ENCODE results near the gene DMRT3.

The DMRT3 gene, protein sequence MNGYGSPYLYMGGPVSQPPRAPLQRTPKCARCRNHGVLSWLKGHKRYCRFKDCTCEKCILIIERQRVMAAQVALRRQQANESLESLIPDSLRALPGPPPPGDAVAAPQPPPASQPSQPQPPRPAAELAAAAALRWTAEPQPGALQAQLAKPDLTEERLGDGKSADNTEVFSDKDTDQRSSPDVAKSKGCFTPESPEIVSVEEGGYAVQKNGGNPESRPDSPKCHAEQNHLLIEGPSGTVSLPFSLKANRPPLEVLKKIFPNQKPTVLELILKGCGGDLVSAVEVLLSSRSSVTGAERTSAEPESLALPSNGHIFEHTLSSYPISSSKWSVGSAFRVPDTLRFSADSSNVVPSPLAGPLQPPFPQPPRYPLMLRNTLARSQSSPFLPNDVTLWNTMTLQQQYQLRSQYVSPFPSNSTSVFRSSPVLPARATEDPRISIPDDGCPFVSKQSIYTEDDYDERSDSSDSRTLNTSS

DNA sequence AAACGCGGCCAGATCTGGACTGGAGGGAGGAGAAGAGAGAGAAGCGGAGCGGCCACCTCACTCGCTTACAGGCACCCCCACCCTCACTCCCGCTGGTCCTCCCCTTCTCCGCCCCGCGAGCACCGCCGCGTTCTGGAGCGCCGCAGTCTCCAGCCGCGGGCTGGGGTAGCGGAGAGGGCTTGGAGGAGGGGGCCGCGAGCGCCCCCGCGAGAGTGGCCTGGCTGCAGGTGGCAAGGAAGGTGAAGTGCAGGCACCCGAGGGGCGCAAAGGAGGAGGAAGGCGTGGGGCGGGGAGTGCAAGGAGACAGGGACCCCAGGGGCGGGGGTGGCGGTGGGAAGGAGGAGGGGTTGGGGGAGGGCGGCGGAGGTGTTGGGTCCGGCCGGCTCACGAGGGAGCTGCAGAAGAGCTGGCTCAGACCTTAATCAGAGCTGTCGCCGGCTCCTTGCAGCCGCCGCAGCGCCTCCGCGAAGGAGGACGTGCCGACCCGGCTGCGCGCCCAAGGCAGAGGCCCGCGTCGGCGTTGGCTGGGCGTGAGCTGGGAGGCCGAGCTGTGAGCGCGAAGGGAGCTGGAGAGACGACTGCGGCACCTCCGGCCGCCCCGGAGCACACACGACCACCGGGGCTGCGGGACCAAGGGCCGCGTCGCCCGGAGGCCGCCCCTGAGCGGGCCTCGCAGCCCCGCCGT is at the start of gene DMRT3:
DMRT3 (plus strand) TSS at position 398 of the 685 bp plus-strand sequence. CDS start 347 bp downstream, outside the sequence.
- no peak for DNase-seq (ENCODE audit: low spot score)

DNA sequence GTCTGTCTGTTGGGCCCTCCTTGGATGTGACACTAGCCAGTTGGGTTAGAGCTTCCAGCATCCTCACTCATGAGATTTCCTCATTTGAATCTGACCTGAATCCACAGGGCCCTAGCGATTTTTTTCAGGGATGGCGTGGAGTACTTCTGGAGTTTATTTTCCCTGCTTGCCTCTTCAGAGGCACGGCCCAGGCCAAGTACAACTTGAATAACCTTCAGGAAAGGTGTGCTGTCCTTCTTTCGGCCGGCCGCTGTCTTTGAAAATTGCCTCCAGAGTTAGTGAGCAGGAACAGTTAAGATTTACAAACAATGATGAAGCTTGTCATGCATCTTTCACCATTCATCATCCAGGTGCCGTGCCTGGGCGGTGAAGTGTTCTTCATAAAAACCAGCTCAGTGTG is 49.5 kb upstream of the DMRT3 start:
- DNase-seq (ENCODE audit: low spot score): no peak

DNA sequence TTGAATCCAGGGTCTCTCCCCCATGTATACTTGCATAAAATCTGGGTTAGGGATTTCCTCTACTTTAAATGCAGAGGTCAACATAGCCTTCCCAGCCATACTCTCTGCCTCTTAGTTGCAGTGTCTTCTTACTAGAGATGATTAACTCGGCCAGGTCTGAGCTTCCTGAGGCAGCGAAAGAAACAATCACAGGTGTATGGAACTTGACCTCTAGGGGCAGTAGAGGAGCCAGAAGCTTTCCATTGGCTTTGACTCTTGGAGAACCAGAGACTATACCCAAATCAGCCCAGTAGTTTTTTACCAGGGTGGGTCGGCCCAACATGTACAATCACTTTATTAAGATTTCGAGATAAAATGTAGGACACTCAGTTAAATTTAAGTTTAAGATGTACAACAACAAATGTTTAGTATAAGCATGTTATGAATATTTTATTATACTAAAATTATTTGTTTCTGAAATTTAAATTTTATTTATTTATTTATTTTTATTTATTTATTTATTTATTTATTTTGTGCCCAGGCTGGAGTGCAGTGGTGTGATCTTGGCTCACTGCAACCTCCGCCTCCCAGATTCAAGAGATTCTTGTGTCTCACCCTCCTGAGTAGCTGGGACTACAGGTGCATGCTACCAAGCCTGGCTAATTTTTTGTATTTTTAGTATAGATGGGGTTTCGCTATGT is 48.0 kb upstream of the DMRT3 start:
- no peak for DNase-seq (ENCODE audit: low spot score)

DNA sequence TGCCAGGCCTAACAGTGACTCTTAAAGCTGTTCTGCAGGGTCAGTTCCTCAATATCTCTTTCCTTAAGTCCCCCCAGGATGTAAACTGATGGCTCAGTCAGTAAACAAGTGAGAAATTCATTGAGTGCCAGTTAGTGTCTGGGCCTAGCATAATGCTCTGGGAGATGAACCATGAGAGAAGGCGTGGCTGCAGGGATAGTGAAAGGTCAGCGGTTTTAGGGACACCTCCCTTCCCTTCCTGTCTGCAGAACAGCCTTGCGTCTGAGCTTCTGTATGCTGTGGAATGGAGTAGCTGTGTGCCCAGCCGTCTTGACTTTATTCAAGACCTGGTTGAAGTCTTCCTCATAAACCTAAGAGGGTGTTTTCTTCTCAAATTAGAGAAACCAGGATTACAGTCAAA is 46.7 kb upstream of the DMRT3 start:
- DNase-seq (ENCODE audit: low spot score): no peak

DNA sequence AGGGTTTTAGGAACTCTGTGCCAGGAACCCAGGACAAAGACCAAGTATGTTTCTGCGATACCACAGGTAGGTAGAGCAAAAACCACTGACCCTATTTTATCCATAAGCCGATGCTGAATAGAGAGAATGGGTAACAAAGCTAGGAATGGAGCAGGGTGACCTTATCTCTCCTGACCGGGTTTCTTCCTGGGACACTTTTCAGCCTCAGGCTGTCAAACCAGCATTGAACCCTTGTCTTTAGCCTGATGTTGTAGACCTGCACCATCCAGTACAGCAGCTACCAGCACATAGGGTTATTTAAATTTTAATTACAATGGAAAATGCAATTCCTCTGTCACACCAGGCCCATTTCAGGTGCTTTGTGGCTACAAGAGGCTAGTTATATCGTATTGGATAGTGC is 43.1 kb upstream of the DMRT3 start:
- no peak for DNase-seq (ENCODE audit: low spot score)

DNA sequence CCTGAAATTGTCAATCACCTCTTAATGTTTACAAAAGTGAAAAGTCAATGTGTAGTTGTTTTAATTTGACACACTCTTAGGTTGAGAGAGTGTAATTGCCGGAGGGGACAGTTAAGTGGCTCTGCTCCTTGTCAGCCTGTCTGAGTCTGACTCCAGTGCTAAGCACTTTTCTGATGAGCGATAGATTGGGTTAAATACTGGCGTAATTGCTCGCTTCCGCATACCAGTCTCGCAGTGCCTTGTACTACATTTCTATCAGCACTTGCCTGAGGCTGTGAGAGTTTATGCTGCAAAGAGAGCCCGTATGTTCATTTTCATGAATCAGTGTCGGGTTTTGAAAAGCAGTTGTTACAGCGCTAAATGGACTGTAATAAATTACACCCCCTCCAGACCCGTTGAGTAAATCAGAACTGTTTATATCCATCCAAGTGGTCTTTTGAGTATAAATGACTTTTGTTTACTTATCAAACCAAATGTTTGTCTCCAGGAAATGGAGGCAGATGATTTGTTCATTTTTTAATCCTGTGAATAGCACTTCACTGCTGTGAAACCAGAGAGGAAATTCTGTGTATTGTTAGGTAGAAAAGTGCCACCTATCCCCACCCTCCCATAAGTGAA is 41.0 kb upstream of the DMRT3 start:
- no peak for DNase-seq (ENCODE audit: low spot score)

DNA sequence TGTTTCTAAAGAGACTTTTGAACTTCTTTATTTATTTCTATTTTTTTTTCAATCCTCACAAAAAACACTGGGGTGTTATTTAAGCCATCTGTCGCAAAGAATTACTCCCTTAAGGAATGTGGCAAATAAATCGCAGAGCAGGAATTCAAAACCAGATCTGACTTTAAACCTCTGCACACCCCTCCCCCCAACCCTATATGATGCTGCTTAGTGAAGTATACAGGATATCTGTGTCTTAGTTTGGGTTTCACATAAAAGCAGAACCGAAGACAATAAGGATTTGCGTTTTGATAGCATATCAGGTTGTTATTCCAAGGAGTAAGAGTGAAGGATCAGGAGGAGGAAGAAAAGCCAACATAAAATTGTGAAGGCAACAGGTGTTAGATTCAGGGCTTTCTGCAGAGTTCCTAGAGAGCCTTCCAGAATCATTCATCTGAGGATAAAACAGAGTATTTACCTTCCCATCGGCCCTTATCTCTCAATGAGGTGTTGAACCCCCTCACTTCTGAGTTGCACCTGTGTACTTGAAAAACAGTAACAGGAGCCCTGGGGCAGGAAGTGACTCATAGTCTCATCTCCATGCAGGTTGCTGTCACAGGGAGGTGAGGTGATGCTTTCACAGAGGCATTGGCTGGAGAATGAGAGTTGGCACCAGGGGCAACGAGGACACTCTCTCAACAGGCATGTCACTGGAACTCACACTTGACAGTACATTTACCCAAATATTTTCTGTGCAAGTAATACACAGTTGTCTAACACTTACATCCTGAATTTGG is 33.5 kb upstream of the DMRT3 start:
- no peak for DNase-seq (ENCODE audit: low spot score)

DNA sequence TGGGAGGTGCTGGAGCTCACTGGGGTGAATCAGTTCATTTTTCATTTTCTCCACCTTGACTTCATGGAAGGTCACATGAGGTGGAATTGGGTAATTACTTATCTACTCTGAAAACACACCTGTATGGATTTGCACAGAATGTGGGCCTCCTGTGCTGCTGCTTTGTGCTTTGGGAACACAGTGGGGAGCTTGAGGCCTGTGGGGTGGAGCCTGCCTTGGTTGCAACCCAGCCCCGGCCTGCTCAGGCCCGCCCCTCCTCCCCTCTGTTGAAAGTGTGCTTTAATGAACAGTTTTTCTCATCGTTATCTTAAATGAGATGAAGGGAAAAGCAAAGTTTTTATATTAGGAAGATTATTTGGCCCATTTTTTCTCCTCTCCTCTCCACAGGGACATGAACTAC is 28.5 kb upstream of the DMRT3 start:
- no peak for DNase-seq (ENCODE audit: low spot score)

DNA sequence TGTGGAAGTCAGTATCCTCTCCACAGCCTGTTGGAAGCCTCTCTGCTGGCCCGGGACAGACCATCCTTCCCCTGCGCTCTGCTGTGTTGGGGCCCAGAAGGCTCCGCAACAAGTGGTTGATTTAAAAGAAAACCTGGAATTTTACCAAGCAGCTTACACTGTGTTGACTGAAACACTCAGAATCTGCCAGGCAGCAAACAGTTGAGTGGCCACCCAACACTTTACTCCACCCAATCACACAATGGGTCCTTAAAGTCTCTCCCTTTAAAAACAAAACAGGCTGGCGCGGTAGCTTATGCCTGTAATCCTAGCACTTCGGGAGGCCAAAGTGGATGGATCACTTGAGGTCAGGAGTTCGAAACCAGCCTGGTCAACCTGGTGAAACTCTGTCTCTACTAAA is 28.0 kb upstream of the DMRT3 start:
- no peak for DNase-seq (ENCODE audit: low spot score)

DNA sequence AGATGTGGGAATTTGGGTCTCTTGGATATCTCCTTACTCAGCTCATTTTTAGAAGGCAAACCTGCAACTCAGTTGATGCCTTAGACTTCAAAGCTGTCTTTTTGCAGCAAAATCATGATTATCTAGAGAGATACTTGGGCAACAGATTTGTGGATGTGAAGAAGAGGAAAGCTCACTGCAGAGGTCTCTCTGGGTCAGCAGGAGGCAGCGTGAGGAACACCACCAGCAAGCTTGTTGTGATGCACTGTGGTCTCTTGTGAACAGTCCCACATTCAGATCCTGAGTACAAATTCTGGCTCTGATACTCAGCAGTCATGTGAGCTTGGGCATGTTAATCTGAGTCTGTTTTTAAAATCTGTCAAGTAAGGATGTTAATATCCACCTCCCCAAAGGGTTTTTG is 26.3 kb upstream of the DMRT3 start:
- no peak for DNase-seq (ENCODE audit: low spot score)

DNA sequence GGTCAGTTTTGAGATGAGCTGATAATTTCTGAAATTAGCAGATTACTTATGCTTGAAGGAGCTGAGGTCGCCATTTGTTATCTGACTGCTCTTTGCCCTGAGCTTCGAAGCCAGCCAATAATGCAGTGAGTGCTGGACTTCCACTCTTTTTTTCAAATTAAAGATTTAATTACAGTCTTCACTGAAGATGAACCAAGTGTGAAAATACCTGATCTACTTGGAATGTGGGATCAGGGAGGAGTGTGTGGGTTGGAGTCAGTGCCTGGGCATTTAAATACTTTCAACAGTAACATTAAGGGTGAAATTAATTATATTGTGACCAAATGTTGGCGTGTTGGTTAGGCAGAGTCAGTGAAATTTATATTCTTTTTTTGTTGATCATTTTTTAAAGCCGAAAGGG is 23.9 kb upstream of the DMRT3 start:
- no peak for DNase-seq (ENCODE audit: low spot score)

DNA sequence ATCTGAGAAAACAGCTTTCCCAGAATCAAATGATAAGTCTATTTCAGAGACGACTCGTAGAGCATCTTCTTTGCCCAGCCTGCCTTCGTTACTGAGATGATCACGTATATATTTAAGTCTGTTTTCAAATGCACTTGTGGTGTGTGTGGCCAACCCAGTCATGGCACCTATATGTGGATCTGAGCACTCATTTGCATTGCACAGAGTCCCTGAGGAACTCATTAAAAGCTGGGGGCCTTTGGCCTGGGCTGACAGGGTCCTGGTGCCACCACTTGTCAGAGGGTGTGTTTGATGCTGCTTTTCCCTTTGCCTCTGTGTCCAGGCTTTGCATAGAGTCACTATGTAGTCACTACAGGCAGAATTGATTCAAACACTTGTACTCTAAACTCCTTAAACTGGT is 17.4 kb upstream of the DMRT3 start:
- no peak for DNase-seq (ENCODE audit: low spot score)

DNA sequence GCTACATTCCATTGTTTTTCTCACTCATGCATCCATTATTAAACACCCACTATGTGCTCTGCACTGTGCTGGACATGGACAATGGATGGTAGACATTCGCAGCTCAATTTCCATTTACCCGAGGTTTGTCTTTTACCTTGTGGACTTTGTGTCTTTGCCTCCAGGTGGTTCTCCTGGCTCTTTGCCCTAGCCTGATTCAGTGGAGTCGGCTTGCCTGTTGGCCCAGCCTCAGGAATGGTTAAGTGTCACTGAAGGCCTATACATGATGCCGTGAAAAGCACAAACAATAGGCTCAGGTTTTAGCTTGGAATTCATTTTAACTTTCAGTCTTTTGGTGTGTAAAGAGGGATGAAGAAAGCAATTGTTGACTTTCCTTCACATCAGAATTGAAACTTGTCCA is 16.5 kb upstream of the DMRT3 start:
- no peak for DNase-seq (ENCODE audit: low spot score)

DNA sequence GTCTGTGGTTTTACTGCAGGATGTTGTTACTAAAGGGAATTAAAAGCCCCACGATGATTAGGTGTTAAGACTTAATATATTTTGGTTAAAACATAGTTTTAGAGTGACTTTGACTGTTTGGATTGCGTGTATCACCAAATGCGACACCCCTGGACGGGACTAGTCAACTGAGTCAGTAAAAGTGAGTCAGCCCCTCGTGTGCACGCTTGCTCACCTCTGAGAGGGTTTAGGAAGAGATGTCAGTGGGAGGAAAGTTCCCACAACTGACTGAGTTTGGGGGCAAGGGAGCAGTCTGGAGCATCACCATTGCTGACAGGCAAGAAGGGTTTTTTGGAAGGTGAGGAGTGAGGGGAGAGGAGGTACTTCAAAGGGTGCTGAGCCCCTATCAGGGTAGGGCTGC is 14.4 kb upstream of the DMRT3 start:
- DNase-seq (ENCODE audit: low spot score): no peak

DNA sequence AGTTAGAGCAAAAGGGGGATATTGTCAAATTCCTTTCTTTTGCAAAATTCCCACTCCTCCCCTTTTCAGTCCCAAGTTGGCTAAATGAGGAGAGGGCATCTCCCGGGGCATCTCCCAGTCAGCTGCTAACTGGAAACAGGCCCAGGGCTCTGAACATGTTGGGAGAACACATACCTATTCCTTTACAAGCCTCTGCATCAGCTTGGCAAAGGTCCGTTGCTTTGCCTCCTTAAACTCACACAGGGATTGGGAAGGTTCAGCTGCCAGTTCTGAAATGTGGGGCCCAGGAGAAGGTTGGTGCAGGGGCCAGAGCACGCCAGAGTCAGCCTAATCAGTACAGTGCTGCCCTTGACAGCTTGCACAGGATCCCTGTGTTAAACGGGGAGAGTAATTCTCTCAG is 11.0 kb upstream of the DMRT3 start:
- DNase-seq (ENCODE audit: low spot score): no peak

DNA sequence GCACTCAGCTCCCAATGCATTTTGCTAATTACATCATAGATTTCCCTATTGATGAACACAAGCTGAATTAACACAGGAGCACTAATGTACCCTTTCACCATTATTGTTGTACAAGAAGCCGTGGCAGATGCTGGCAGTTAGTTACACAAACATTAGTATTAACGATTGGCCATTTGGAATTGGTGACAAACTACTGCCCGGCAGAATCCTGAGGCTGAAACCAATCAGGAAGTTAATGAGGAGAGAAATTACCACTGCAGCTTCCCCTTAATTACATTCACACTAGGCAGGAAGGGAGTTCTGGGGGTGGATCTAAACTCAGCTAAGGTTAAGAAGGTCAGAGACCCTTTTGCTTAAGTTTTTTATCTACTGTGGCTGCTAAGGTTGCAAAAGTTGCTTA is 9.6 kb upstream of the DMRT3 start:
- no peak for DNase-seq (ENCODE audit: low spot score)

DNA sequence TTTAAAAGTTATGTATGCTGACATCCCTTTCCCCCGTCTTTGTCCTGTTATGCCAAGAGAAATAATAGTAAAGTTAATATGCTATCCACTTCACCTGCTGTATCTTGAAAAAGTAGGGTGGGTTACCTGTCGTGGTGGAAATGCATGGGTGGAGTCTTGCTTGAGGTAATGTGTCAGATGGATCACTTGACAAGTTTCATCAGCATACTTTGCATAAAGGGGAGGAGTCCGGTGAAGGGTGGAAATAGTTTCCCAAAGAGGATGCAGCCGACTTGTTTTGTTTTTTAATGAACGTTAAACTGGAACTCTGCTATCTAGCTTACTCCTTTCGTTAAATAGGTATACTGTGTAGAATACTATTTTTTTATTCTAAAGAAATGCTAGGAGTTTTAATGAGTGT is 9.0 kb upstream of the DMRT3 start:
- DNase-seq (ENCODE audit: low spot score): no peak

DNA sequence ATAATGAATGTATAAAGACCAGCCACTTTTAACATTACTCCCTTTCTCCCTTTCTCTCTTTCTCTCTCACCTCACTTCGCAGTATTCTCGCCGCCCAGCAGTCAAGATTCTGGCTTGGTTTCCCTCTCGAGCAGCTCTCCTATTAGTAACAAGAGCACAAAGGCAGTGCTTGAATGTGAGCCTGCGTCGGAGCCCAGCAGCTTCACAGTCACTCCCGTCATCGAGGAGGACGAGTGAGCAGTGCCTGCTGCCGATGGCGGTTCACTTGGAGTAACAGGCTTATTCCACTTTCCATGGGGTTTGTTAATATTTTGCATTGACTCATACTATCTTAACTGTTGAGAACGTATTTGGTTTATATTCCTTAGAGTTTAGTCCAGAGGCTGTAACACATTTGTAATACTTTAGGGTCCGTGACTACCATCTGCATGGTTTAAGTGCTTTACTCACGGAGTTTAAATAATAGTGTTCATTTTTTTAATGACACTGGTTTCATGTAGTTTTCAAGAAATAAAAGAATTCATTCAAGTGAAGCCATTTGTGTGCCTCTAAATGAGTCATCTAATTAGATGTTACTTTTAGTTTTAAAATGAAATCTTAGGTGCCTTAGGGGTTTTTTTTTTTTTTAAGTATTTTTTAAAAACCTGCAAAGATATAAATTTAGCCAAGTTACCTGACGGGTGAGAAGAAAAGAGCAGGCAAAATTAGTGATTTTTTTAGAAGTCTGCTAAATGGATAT is 8.4 kb upstream of the DMRT3 start:
- DNase-seq (ENCODE audit: low spot score): no peak

DNA sequence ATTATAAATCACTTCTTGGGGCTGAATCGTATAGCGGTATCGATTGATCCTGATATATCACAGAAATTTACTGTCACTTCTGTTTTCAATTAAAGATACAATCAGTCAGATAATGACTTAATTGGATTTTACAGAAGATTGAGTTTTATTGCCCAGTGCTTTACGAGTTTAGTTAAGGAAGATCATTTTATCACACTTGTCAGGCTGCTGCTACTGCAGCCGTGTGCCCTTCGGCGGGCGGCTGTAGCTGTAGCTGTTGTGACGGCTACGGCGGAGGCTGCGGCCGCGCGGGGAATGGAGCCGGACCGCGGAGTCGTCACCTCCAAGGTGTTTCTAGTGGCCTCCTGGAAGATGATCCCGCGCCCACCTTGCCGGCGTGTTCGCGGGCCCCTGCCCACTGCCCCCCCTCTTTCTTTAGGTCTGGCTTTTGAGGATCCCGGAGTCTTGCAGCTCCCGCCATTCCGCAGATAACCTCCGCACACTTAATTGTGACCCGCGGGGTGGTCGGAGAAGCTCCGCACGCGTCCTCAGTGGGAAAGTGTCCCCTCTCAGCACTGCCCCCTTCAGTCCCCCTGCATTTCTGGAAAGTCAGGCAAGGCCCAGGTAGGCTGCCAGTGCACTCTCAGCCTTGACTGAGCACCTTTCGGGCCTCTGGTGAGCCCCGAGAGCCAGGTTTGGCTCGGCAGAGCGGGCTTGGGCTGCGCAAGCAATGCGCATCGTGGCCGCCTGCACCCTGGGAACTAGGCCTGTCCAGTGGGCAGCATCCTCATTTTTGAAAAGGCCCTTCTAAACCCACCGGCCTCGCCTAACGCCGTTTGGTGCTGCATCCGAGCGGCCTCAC is 6.9 kb upstream of the DMRT3 start:
- DNase-seq (ENCODE audit: low spot score): no peak
